ENCODE measurements around the gene KCNMB2. TPM values are rescaled to one million over a fixed set of nuclear protein-coding genes. Genes with fewer than 3 reads are reported as not detected.

Gene KCNMB2
- total RNA-seq, 1 experiment from 2014 or later = not detected

GRCh38 chr3:178826435-178827123 lies 290.3 kb downstream of the KCNMB2 start:
- BruUV-seq (replicated peaks) = no TSS peak
- H3K27me3 ChIP-seq (replicated peaks; ENCODE audit: insufficient read depth, low read depth, low read length, poor library complexity) = no peaks in the 10 kb centered on the region
- TF ChIP-seq, protein P1, sequence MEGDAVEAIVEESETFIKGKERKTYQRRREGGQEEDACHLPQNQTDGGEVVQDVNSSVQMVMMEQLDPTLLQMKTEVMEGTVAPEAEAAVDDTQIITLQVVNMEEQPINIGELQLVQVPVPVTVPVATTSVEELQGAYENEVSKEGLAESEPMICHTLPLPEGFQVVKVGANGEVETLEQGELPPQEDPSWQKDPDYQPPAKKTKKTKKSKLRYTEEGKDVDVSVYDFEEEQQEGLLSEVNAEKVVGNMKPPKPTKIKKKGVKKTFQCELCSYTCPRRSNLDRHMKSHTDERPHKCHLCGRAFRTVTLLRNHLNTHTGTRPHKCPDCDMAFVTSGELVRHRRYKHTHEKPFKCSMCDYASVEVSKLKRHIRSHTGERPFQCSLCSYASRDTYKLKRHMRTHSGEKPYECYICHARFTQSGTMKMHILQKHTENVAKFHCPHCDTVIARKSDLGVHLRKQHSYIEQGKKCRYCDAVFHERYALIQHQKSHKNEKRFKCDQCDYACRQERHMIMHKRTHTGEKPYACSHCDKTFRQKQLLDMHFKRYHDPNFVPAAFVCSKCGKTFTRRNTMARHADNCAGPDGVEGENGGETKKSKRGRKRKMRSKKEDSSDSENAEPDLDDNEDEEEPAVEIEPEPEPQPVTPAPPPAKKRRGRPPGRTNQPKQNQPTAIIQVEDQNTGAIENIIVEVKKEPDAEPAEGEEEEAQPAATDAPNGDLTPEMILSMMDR (conservative IDR thresholded peaks at IDR 0.05; ENCODE audit: low read depth, low read length) = no peak
- no peak for TF ChIP-seq EZH2 (IDR thresholded peaks at IDR 0.05; ENCODE audit: borderline replicate concordance, low read depth, low read length, poor library complexity, severe bottlenecking)
- ChIA-PET CTCF (no interaction called here), POLR2A (ENCODE audit: low non-redundant PET) (no interaction called here)
- DNase-seq (ENCODE audit: low spot score) = no peak
- H3K27ac ChIP-seq (ENCODE audit: low read depth, low read length, poor library complexity, severe bottlenecking) = no peak overlapping the region
- no peak overlapping the region for H3K4me3 ChIP-seq (ENCODE audit: low read depth, low read length, poor library complexity, severe bottlenecking)
- intact Hi-C loops (cut with micrococcal nuclease; ENCODE audit: unreplicated experiment) = no loop called here
- no peaks in the 10 kb centered on the region for H3K36me3 ChIP-seq (ENCODE audit: insufficient read depth, low read length, poor library complexity, severe bottlenecking)
- no peaks in the 10 kb centered on the region for H3K9me3 ChIP-seq (ENCODE audit: low read depth, low read length, poor library complexity, severe bottlenecking)
- no peaks in the 10 kb centered on the region for H3K4me1 ChIP-seq (ENCODE audit: insufficient read depth, low read length, poor library complexity, severe bottlenecking)

DNA sequence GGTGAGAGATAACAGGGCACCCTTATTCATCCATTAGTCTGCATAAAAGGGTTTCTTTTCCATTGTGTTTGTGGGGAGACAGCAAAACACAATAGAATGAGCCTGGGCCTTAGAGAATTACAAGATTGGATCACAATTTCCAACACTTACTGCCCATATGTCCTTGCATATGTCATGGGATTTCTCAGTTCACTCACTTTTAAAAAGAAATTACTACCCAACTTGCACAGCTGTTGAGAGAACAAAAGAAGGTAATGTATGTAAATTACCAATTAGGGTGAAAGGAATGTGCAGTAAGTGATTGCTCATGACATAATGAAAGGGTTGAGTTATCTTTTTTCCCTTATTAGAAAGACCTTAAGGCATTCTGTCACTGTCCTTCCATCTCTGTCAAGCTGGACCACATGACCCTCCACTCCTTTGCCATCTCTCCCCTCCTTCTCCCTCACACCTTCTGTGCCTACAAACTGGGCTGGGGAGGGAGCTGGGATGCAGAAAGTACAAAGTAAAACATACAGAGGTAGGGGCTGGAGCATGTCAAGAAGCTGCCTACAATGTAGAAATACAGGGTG lies 291.1 kb downstream of the KCNMB2 start:
- H3K9me3 ChIP-seq (ENCODE audit: low read depth, low read length, poor library complexity, severe bottlenecking) = no peaks in the 10 kb centered on the region
- intact Hi-C loops (cut with micrococcal nuclease; ENCODE audit: unreplicated experiment) = no loop called here
- no peaks in the 10 kb centered on the region for H3K36me3 ChIP-seq (ENCODE audit: insufficient read depth, low read length, poor library complexity, severe bottlenecking)
- no peaks in the 10 kb centered on the region for H3K4me1 ChIP-seq (ENCODE audit: insufficient read depth, low read length, poor library complexity, severe bottlenecking)
- CTCF ChIA-PET = no interaction called here
- no peak for DNase-seq (ENCODE audit: low spot score)
- H3K27ac ChIP-seq (ENCODE audit: low read depth, low read length, poor library complexity, severe bottlenecking) = no peak overlapping the region
- BruUV-seq (replicated peaks) = no TSS peak
- H3K4me3 ChIP-seq (ENCODE audit: low read depth, low read length, poor library complexity, severe bottlenecking) = no peak overlapping the region
- TF ChIP-seq, protein P1 (conservative IDR thresholded peaks at IDR 0.05; ENCODE audit: low read depth, low read length) = no peak
- no peak for TF ChIP-seq EZH2 (IDR thresholded peaks at IDR 0.05; ENCODE audit: borderline replicate concordance, low read depth, low read length, poor library complexity, severe bottlenecking)
- no peaks in the 10 kb centered on the region for H3K27me3 ChIP-seq (replicated peaks; ENCODE audit: insufficient read depth, low read depth, low read length, poor library complexity)
- POLR2A ChIA-PET (ENCODE audit: low non-redundant PET) = no interaction called here

GRCh38 chr3:178833695-178834094 lies 297.5 kb downstream of the KCNMB2 start:
- TF ChIP-seq, protein P1 (conservative IDR thresholded peaks at IDR 0.05; ENCODE audit: low read depth, low read length) = no peak
- no peak for TF ChIP-seq EZH2 (IDR thresholded peaks at IDR 0.05; ENCODE audit: borderline replicate concordance, low read depth, low read length, poor library complexity, severe bottlenecking)
- no peaks in the 10 kb centered on the region for H3K27me3 ChIP-seq (replicated peaks; ENCODE audit: insufficient read depth, low read depth, low read length, poor library complexity)
- ChIA-PET CTCF (no interaction called here), POLR2A (ENCODE audit: low non-redundant PET) (no interaction called here)
- H3K4me1 ChIP-seq (ENCODE audit: insufficient read depth, low read length, poor library complexity, severe bottlenecking) = no peaks in the 10 kb centered on the region
- H3K4me3 ChIP-seq (ENCODE audit: low read depth, low read length, poor library complexity, severe bottlenecking) = no peak overlapping the region
- intact Hi-C loops (cut with micrococcal nuclease; ENCODE audit: unreplicated experiment) = no loop called here
- BruUV-seq (replicated peaks) = no TSS peak
- DNase-seq (ENCODE audit: low spot score) = no peak
- H3K36me3 ChIP-seq (ENCODE audit: insufficient read depth, low read length, poor library complexity, severe bottlenecking) = no peaks in the 10 kb centered on the region
- no peak overlapping the region for H3K27ac ChIP-seq (ENCODE audit: low read depth, low read length, poor library complexity, severe bottlenecking)
- no peaks in the 10 kb centered on the region for H3K9me3 ChIP-seq (ENCODE audit: low read depth, low read length, poor library complexity, severe bottlenecking)
